GM19240 (cell line): ENCODE results near the gene TMEM169.

ENCODE experiments used
- DNase-seq: peaks from one replicate; pipeline ENCODE4 v3.0.0; 2011; ENCODE audit warnings: low spot score; ENCODE audit not compliant: insufficient read length

TMEM169 gene

GRCh38 chr2:216081487-216082116 lies at the start of gene TMEM169, which contains the start of gene PECR:
Gene TMEM169 (plus strand): TSS chr2:216081919. CDS start chr2:216095964, 14,045 bp downstream.
Gene PECR (minus strand): TSS chr2:216081809. CDS start chr2:216081741, 68 bp downstream.
- DNase-seq = peak; percentile 74

- no peak for DNase-seq
Measured at GRCh38 chr2:216031960-216032689, 49.6 kb upstream of the TMEM169 start.

- DNase-seq = no peak
Measured at GRCh38 chr2:216033403-216033802, 48.3 kb upstream of the TMEM169 start.

GRCh38 chr2:216034065-216034464 lies 47.7 kb upstream of the TMEM169 start:
- no peak for DNase-seq

- DNase-seq = no peak
Measured at GRCh38 chr2:216039918-216040317, 41.8 kb upstream of the TMEM169 start.

GRCh38 chr2:216041438-216041837 lies 40.3 kb upstream of the TMEM169 start:
- no peak for DNase-seq

GRCh38 chr2:216043949-216044348 lies 37.8 kb upstream of the TMEM169 start:
- no peak for DNase-seq

GRCh38 chr2:216044883-216045486 lies 36.7 kb upstream of the TMEM169 start:
- DNase-seq = no peak

- no peak for DNase-seq
Measured at GRCh38 chr2:216047397-216047796, 34.3 kb upstream of the TMEM169 start.

GRCh38 chr2:216049452-216049851 lies 32.3 kb upstream of the TMEM169 start:
- no peak for DNase-seq

- no peak for DNase-seq
Measured at GRCh38 chr2:216051350-216051749, 30.4 kb upstream of the TMEM169 start.

GRCh38 chr2:216052420-216052819 lies 29.3 kb upstream of the TMEM169 start:
- DNase-seq = no peak

- no peak for DNase-seq
Measured at GRCh38 chr2:216055680-216056079, 26.0 kb upstream of the TMEM169 start.

- peak; percentile 15 for DNase-seq
Measured at GRCh38 chr2:216056739-216057138, 25.0 kb upstream of the TMEM169 start.

- peak; percentile 73 for DNase-seq
Measured at GRCh38 chr2:216057688-216058193, 24.0 kb upstream of the TMEM169 start.

- DNase-seq = no peak
Measured at GRCh38 chr2:216059233-216059834, 22.4 kb upstream of the TMEM169 start.

GRCh38 chr2:216064014-216064630 lies 17.6 kb upstream of the TMEM169 start:
- DNase-seq = no peak

- no peak for DNase-seq
Measured at GRCh38 chr2:216064665-216065064, 17.1 kb upstream of the TMEM169 start.

GRCh38 chr2:216066230-216066629 lies 15.5 kb upstream of the TMEM169 start:
- DNase-seq = no peak

GRCh38 chr2:216069028-216069427 lies 12.7 kb upstream of the TMEM169 start:
- no peak for DNase-seq

GRCh38 chr2:216070195-216070594 lies 11.5 kb upstream of the TMEM169 start:
- no peak for DNase-seq
